ENCODE data around the gene GPR162.

Gene GPR162

GRCh38 chr12:6787309-6787708 lies 34.3 kb upstream of the GPR162 start:
- DNase-seq, result no peak

- no peak for DNase-seq
Measured at GRCh38 chr12:6788972-6789924, 32.4 kb upstream of the GPR162 start, which contains the start of gene CD4. CD4 (plus strand) TSS chr12:6789528; CDS start chr12:6800139, 10,611 bp downstream.

DNA sequence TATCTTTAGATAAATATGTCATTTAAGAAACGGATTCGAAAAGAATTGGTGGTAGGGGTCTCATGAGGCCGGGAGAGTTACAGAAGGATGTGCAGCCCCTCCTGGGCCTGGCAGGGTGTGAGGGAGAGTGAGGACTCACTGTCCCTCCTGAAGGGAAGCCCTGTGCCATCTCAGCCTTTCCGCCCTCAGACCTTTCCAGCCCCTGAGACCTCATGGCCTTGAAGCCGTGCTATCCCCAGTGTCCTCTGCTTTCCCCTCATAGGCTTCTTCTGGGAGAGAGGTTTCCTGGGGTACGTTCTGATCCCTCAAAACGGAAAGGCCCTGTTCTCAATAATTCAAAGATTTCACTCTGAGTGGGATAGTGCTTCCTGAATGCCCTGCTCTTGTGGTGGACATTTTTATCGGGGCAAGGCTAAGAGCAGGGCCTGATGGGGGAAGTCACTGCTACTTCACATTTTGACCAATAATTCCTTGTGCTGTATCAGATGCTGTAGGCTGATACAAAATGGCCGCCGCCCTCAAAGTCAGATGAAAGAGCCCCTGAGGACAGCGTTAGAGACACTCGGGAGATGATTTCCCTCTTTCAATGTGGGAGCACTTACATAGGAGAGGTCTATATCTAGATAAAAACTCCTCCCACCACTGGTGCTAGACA lies 31.0 kb upstream of the GPR162 start:
- no peak for DNase-seq

DNA sequence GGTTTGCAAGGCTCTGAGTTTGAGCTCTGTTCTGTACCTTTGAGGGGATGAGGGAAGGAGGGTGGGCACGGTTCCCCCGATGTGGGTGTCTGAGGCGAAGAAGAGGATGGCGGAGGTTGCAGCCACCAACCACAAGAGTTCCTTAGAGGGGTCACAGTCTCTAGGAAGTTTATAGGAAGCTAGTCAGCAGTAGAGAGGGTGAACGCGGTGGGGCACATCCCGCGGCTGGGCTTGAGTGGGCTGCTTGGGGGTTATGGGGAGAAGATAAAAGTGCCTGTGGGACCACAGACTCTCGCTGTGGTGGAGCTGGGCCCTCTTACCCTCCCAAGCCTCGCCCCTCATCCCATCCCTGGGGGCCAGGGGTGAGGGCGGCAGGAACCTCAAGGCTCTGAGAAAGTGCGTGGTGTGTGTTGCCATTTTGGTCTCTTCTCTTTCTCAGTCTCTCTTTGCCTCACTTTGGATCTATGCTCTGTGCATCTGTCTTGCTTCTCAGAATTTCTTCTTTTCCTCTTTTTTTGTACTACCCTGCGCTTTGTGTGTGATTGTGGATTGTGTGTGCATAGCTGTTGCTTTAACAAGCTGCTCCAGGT lies 29.6 kb upstream of the GPR162 start:
- DNase-seq, result no peak

- no peak for DNase-seq
Measured at GRCh38 chr12:6792522-6793201, 29.0 kb upstream of the GPR162 start.

DNA sequence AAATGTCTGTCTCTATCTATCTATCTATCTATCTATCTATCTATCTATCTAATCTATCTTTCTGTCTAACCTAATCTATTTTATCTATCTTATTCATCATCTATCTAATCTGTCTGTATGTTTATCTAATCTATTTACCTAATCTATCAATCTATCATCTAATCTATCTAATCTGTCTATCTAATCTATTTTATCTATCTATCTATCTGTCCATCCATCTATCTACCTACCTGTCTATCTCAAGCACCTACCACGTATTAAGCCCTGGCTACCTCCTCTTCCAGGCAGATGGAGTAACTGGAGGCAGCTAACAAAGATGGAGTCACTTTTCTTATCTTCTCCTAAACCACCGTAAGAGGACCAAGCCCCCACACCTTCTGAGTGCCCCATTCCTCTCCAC lies 26.5 kb upstream of the GPR162 start:
- no peak for DNase-seq

- DNase-seq, result no peak
Measured at GRCh38 chr12:6796576-6796975, 25.0 kb upstream of the GPR162 start.

DNA sequence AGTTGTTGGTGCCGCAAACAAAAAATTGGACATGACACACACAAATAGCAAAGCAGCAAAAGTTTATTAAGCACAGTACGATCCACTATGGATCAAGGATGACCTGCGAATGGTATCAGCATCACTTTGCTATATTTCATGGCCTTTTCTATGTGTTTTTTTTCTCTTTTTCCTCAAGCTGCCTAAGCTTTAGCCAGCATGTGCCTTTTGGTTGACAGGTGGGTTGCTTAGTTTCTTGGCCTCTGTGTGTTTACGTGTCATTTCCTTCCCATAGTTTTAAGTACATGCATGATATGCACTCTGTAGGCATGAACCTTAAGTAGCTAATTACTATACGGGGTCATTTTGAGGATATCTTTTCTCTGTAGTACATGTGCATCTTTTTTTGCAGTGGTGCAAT lies 22.5 kb upstream of the GPR162 start:
- no peak for DNase-seq

GRCh38 chr12:6807170-6807569 lies 14.5 kb upstream of the GPR162 start:
- no peak for DNase-seq

DNA sequence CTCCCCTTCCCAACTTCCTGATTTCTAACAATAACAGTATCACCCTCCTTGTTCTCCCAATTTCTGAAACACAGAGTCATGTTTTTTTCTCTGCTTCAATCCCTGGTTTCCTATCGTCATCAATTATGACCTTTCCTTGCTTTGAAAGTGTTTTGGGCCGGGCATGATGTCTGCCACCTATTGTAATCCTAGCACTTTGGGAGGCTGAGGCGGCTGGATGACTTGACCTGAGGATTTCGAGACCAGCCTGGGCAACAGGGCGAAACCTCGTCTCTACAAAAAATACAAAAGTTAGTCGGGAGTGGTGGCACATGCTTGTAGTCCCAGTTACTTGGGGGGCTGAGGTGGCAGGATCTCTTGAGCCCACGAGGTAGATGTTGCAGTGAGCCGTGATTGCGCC lies 12.6 kb upstream of the GPR162 start:
- no peak for DNase-seq

DNA sequence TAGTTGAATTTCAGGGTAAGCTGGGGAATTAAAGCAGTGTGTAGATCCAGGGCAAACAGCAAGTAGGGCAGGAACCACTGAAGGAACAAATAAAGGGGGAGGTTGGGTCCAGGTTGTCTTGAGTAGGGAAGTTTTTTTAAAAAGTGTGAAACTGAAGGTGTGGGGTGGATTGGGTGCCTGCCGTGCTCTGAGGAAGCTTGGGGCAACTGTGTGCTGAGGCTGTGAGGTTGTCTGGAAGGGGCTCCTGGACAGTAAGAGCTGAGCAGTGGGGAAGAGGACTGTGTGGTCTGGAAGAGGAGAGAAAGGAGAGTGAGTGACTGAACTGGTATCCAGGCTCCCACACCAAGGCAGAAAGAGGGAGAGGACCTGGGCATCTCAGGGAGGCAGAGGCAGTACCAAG lies 10.9 kb upstream of the GPR162 start:
- no peak for DNase-seq

- no peak for DNase-seq
Measured at GRCh38 chr12:6813363-6813762, 8.3 kb upstream of the GPR162 start.

GRCh38 chr12:6816598-6816997 lies 5.0 kb upstream of the GPR162 start:
- DNase-seq, result no peak

GRCh38 chr12:6817098-6817497 lies 4.5 kb upstream of the GPR162 start:
- DNase-seq, result no peak

GRCh38 chr12:6817662-6818157 lies 3.9 kb upstream of the GPR162 start:
- DNase-seq, result no peak

- DNase-seq, result no peak
Measured at GRCh38 chr12:6818222-6818621, 3.4 kb upstream of the GPR162 start.

GRCh38 chr12:6818645-6819044 lies 3.0 kb upstream of the GPR162 start:
- DNase-seq, result no peak

GRCh38 chr12:6819106-6820030 lies 2.3 kb upstream of the GPR162 start:
- DNase-seq, result no peak

GRCh38 chr12:6820166-6820565 lies 1.5 kb upstream of the GPR162 start:
- DNase-seq, result no peak

- DNase-seq, result no peak
Measured at GRCh38 chr12:6822426-6823135, 960 bp downstream of the GPR162 start.
